Activated T-cell treated with anti-CD3 and anti-CD28 coated beads for 4 hours (primary cell): ENCODE results near the gene RBM39.

Experiments
- DNase-seq: peaks from one replicate; pipeline ENCODE4 v3.0.0-alpha.2; 2020

The RBM39 gene

DNA sequence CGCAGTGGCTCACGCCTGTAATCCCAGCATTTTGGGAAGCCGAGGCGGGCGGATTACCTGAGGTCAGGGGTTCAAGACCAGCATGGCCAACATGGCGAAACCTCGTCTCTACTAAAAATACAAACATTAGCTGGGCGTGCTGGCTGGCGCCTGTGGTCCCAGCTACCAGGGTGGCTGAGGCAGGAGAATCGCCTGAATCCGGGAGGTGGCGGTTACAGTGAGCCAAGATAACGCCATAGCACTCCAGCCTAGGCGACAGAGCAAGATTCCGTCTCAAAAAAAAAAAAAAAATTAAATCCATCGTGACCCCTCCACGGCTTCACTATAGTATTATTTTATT lies 76.1 kb downstream of the RBM39 start:
- DNase-seq = no peak

DNA sequence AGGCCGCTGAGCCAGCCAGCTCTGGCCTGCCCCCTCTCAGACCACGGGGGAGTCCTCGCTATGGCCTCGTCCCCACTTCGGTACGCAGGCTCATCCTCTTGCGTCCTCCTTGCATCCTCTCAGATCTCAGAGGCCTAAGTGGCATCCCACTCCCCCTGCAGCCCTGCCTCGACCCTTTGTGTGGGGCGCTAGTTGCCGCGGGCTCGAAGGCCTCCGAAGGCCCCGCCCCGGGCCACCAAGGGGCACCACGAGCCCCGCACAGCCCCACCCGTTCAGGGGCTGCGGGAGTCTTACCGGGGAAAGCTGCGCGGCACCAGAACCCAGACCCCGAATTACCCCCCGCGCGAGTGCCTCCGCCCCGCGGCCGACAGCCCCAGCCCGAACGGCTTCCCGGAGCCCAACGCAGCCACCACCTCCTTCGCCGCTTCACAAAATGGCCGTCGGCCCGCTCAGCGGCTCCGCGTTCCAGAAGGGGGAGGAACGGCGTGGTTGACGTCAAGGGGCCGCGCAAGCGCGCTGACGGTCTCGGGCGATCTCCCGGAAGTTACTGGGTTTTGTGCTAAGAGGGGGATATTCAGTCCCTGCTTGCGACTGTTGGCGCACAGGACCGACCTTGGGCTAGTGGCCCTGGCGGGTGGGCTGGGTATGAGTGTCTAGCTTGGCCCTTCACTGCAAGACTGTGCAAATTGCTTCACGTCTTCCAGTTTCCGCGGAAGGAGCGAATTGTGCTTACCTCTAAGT lies 77.4 kb downstream of the RBM39 start, which contains the start of the genes CPNE1 and RBM12:
CPNE1 (minus strand) TSS at position 435 of the 741 bp plus-strand sequence. CDS start 31,977 bp downstream, outside the sequence.
RBM12 (minus strand) TSS at position 435 of the 741 bp plus-strand sequence. CDS start 9,578 bp downstream, outside the sequence.
- peak; percentile 87 for DNase-seq

DNA sequence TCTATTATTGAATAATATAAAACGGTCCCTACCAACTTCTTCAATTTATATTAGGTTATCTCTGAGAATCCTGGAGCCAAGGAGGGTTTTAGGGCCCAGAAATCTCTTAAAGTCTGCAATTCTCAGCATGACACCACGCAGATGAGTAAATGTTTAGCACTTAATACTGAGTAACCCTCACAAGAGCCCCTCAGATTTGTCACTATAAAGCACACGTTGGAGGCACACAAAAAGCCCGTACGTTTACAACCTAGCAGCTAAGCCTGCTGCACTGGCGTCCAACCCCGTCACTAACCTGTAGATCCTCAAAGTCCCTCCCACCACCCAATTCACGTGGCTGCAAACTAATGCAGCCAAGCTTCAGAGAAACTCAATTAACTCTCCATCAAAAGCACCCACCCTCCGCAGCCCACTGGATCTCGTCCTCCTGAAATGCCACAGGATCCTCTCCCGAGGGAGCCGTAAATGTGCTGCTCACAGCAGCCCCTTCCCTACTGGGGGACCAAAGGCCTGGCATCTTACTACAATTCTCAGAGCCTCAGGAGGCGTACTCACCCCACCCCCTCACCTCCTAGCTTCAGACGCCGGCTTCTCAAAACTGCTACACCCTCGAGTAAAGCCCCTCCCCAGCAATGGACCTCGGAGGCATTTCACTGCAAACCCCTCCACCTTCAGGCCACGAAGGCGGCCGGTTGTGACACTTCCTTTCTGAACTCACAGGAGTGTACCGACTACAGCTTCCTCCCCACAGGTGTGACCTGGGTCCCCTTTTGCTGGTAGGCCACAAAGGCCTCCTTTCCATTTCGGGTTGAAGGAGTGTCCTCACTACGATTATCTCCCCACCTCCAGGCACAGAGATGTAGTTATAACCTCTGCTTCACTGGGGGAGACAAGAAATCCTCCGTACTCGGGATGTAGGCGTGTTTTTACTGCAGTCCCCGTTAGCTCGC lies 78.3 kb downstream of the RBM39 start:
- peak; percentile 41 for DNase-seq

DNA sequence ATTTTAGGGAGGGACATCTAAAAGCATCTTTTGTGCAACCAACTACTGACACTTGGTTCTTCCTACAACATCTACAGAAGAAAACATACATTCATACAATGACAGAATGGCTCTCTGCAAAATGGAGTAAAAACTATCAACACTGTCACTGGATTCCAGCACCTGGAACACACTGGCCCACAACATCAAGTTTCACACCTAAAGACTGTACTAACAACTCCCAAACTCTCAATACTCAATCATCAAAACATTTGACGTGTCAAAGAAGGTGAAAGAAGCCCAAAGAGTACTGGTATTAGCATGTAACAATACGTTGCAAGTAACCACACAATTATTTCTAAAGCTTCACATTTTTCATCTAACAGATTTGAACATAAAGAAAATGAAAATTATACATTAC lies 79.5 kb downstream of the RBM39 start:
- no peak for DNase-seq

DNA sequence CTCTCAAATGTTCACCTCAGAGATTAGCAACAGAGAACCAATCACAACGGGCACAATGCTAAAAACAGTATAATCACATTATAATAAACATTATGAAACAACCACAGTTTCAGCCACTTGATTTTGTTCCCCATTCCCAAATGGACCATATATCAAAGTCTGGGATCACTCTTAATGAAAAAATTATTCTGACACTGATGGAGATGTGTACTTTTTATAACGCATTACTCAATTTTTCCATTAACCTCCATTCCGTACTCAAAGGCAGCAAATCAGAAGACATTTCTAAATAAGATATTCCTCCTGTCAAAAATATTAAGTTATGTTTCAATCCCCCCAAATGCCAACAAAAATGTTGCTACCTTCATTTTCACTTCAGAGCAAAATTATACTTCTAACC lies 80.2 kb downstream of the RBM39 start:
- DNase-seq = no peak

DNA sequence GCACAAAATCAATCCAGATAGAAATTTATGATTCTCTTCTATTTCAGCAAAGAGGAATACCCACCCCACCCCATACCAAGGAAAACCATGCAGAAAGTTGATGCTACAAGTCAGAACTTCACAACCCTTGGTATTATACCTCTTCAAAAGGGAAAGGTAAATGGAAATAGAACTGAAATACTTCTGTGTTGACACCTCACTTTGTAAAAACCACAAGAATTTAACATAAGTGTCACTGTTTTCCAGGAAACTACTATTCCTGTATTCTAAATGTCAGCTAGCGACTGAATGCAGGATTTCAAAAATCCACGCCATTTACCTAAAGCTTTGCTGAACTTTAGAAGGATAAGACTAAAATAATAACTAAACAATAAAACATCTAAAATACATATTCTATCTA lies 81.0 kb downstream of the RBM39 start:
- DNase-seq = no peak

DNA sequence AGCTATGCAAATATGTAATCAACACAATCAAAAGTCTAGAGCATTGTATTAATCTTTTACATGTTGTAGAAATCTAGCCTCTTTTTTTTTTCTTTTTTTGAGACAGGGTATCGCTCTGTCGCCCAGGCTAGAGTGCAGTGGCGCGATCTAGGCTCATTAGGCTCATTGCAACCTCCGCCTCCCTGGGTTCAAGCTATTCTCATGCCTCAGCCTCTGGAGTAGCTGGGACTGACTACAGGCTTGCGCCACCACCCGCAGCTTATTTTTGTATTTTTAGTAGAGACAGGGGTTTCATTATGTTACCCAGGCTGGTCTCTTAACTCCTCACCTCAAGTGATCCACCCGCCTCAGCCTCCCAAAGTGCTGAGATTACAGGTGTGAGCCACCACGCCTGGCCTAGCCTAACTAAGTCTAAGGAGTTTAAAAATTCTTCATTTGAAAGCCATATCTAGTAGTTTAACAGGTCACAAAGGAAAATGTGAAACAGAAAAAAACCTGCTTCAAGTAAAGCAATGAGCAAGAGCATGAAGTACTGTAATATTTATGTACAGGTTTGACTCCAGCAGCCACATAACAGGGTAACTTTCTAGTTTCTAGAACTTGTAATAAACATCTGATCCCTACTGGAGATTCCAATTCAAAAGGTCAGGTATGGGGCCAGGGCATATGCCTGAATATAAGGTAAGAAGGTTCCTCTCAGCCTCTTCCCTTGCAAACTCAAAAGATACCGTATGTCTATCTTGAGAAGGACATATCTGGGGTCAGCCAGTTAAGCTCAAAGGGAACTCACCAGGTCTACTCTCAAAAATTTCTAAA lies 81.7 kb downstream of the RBM39 start:
- no peak for DNase-seq

DNA sequence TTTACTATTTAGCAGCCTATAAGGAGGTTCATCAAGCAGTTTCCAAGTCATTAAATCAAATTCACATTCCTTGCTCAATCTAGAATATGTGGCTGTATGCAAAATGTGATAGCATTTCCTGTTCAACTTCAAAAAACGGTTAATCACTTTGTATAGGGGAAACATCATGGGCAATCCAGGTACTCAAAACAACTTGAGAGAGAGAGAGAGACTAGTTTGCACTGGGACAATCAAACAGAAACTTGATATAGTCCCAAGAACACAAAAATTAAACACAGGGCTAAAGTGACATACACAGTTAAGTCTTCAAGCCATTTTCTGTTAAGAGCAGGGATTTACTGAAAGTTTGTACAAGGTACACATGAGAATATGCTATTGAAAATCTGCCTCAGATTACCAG lies 84.8 kb downstream of the RBM39 start:
- no peak for DNase-seq

DNA sequence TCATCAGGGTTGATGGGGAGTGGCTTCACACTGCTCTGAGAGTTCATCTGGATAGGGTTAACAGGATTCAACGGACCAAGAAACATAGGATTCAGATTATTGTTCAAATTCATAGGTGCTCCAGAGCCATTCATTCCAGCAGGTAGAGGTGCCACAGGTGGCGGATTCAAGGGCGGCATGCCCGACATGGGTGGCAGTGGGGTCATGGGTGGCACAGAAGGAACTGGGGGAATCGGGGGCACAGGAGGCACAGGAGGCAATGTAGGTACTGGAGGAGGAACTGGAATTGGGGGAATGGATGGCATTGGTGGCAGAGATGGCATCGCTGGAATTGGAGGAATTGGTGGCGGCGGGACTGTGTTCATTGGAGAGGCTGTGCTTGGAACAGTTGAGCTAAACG lies 87.6 kb downstream of the RBM39 start:
- no peak for DNase-seq

DNA sequence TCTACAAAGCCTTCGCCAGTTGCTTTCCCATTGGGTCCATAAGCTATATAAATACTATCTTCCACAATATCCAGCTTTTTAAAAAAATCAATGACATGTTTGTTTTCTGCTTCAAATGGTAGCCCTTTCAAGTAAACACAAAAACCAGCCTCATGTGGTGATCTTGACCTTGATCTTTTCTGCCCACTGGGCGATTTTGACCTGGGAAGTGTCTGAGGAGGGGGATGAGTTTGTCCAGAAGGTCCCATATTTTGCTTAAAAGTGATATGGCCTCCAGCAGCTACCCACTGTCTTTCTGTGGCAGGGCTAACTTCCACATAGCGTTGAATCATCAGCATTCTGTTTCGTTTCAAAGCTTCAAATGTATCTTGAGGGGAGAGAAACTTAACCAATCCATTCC lies 88.2 kb downstream of the RBM39 start:
- no peak for DNase-seq
